GM21390 (cell line): ENCODE results near the gene SLC2A5.
A peak's percentile ranks its signal among the peaks of the same experiment; 100 is the strongest.

Experiments used
- ATAC-seq: cut with Tn5 transposase; IDR thresholded peaks from one replicate; pipeline ENCODE4 v1.9.1; 2021; ENCODE audit not compliant: unreplicated experiment

SLC2A5 gene

GRCh38 chr1:9093581-9093980, 24.1 kb upstream of the SLC2A5 start:
- no peak for ATAC-seq

DNA sequence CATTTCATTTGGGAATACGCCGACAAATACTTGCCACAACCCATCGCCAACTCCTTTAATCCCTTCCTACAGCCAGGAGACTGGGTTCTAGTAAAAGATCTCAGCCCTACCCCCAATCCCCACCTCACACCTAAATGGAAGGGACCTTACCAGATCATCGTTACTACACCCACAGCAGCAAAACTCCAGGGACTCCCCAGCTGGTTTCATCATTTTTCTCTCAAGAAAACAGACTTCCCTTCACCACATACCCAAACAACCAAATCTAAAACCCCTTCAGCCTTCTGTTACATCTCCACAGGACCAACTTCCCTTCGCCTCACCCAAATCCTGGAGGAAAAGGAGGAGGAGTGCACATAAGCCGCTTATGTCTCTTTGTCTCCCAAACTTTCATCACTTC, 23.7 kb upstream of the SLC2A5 start:
- no peak for ATAC-seq

- ATAC-seq = no peak
Observed at GRCh38 chr1:9088807-9089206, 19.4 kb upstream of the SLC2A5 start.

- no peak for ATAC-seq
Observed at GRCh38 chr1:9087411-9088125, 18.1 kb upstream of the SLC2A5 start.

DNA sequence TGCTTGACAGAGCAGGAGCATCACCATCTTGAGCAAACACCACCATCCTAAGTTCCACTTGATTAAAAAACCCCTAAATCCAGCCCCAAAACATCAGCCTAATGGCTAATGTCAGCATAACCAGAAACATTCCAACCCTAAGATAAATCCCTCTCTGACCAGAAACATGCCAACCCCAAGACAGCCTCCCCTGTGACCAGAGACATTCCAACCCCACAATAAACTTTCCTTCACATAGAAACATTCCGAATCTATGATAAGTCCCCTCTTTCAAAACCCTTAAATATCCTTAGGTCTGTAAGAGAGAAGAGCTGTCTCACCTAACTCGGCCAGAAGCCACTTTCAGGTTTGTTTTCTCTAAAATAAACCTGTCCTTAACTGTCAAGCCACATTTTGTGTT, 17.4 kb upstream of the SLC2A5 start:
- ATAC-seq = no peak

GRCh38 chr1:9086045-9086444, 16.6 kb upstream of the SLC2A5 start:
- no peak for ATAC-seq

DNA sequence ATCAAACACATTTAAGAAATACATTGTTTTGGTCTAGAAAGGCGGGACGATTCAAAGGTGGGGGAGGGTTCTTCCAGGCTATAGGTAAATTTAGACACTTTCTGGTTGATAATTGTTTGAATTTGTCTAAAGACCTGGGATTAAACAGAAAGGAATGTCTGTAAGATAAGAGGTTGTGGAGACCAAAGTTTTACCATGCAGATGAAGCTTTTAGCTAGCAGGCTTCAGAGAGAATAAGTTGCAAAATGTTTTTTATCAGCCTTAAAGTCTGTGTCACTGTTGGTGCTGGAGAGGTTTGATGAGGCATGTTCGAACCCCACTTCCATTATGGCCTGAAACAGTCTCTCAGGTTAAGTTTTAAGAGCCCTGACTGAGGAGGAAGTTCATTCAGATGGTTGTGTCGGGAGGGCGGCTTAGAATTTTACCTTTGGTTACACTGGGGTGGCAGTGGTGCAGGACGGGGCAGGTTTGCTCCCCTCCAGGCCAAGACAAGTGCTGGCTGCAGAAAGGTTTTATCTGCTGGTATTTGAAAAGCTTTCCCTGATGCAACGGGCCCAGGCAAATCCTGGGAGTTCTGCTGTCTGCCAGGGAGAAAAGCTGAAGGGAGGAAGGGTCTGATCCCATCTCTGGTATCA, 16.0 kb upstream of the SLC2A5 start:
- no peak for ATAC-seq

DNA sequence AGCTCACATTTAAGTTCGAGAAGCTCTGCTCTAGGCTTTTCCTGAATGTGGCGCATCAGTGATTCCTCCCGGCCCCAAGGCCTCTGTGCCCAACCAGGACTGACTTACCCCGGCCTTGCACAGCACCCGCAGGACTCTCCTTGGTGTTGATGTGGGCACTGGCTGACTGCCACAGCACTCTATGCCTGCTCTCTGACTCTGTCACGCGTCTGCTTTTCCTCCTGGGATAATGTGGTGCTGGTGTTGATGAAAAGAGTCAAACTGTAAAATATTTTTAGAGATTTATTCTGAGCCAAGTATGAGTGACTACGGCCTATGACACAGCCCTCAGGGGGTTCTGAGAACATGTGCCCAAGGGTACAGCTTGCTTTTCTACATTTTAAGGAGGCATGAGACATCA, 15.5 kb upstream of the SLC2A5 start:
- ATAC-seq = no peak

DNA sequence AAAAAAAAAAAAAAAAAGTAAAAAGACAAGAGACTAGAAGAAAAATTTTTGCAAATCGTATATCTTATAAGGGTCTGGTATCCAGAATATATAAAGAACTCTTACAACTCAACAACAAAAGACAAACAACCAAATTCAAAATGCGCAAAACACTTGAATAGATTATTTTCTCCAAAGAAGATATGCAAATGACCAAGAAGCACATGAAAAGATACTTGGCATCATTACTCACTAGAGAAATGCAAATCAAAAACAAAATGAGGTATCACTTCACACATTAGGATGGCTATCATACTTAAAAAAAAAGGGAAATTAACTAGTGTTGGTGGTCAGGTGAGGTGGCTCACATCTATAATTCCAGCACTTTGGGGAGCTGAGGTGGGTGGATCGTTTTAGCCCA, 12.0 kb upstream of the SLC2A5 start:
- no peak for ATAC-seq

- no peak for ATAC-seq
Observed at GRCh38 chr1:9080705-9081291, 11.4 kb upstream of the SLC2A5 start.

DNA sequence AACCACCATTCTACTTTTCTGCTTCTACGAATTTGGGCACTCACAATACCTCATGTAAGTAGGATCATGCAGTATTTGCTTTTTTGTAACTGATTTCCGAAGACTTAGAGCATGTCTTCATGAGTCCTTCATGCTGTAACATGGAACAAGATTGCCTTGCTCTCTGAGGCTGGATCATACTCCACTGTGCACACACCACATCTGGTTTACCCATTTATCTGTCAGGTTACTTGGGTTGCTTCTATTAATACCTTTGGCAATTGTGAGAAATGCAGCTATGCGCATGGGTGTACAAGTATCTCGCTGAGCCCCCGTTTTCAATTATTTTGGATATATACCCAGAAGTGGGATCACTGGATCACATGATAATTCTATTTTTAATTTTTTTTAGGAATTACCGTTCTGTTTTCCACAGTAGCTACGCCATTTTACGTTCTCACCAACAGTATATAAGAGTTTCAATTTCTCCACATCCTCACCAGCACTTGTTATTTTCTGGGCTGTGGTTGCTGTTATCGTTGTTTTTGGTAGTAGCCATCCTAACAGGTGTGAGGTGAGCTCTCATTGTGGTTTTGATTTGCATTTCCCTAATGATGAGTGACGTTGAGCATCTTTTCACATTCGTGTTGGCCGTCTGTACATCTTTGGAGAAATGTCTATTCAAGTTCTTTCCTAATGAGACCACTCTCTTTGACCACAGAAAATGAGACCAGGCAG, 10.7 kb upstream of the SLC2A5 start:
- peak; percentile 54 for ATAC-seq

DNA sequence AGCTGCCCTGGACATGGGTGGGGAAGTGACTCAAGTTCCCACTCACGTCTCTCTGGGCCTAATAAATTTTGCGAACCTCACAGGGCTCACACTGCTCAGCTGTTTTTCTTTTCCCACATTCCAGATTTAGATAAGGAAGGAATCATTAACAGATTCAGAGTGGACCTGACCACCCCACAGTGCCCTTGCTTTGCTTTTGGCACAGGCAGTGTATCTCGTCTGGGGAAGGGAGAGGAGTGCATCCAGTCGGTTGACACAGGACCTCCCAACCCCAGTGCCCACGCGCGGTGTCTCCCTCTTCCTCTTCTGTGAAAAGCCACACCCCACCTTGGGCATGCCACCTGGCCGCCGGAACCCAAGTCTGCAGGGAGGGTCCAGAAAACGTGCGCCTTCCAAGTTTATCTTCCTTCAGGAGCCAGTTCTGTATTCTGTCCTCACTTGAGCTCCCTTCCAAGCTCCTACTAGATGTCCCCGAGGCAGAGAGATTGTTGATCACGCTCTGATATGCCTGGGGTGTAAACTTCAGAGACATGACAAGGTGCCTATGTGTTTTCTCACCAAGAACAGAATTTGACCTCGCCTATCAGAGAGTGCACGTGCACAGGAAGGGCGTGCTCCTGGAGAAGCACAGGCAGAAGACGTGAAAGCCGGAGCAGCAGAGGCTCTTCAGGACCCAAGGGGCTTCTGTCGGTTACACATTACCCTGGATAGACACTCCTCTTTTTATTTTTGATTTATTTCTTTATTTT, 9.5 kb upstream of the SLC2A5 start:
- no peak for ATAC-seq

DNA sequence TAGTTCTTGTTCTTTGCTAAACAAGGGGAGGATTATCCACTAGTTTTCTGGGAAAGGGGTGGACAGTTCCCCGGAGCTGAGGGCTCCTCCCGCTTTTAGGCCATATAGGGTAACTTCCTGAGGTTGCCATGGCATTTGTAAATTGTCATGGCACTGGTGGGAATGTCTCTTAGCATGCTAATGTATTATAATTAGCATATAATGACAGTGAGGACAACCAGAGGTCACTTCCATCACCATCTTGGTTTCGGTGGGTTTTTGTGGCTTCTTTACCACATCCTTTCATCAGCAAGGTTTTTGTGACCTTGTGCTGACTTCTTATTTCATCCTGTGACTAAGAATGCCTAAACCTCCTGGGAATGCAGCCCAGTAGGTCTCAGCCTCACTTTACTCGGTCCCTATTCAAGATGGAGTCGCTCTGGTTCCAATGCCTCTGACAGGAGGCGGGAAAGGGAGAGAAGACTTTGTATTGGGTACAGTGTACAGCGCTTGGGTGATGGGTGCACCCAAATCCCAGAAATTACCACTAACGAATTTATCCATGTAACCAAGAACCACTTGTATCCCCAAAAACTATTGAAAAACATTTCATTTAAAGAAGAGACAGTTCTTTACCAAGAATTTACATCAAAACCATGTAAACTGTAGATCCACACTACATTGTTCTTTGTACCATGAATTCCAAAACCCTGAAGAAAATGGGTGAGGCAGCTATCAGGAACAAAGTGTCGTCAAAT, 8.7 kb upstream of the SLC2A5 start:
- ATAC-seq = no peak

GRCh38 chr1:9075022-9075421, 5.6 kb upstream of the SLC2A5 start:
- no peak for ATAC-seq

DNA sequence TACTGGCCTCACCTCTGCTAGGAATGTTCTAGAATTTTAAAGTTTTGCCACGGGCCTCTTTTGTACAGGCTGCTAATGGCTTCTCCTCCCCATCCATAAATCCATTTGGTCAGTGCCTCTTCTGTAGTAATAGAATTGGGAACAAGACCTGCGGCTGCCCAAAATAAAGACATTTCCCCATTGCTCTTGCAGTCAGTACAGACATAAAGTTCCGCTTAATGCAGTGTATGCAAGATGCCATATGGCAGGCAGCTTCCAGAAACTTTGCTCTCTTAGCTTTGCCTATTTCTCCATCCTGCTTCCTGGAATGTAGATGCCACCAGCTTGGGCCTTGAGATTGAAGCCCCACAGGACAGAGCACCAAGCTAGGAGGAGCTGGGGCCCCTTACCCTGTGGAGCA, 3.7 kb upstream of the SLC2A5 start:
- ATAC-seq = no peak

GRCh38 chr1:9071554-9072235, 2.3 kb upstream of the SLC2A5 start:
- ATAC-seq = no peak

DNA sequence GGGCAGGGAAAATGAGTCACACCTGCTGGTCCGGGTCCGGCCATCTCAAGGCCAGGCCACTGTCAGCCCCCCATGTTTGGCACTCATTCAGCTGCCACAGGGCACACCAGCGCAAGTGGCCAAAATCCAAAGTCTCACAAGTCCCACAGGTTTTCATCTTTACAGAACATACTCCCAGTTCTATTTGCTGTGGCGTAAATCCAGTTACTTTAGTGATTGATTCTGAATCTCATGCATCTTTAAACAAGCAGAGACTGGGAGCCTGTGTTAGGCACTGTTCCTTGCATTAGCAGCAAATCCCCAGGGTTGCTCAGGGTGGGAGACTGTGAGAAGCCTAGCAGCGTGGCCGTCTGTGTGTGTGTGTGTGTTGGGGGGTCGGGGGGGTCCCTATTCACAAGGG, 1.1 kb upstream of the SLC2A5 start:
- no peak for ATAC-seq

- no peak for ATAC-seq
Observed at GRCh38 chr1:9068981-9069325, 482 bp downstream of the SLC2A5 start.

DNA sequence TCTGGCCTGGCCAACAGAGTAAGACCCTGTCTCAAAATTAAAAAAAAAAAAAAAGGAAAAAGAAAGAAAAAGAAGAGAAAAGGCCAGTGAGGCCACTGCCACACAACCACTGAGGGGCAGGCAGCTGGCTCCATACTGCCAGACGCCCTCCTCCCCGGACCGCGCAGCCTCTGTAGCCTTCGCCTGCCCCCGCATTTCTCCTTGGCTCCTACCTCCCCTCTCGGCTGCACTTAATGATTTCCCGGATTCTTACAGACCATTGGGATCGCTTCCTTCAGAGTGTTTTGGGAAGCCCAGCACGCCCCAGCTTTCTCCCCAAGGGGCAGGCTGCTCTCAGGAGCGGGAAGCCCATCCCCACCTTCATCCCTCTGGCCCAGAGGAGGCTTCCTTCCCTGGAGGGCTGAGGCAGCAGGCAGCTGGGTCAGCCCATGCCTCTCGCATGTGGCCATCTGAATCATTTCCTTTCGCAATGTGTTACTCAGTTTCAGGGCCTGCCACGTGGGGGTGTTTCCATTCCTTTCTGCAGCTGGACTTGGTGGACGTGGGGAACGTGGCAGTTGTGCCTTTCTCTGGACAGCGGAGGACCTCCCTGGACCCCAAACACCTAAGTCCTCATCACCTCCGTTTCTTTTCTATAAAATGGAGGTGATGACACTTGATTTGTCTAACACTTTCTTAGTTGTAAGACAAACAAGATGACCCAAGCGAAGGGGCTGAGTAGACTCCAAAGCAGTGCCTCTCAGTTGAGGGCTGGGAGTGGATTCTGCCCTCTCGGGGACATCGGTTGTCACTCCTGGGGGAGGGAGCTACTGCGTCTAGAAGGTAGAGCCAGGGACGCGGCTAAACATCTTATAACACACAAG, 2.3 kb downstream of the SLC2A5 start:
- ATAC-seq = no peak
